Measurements from ENCODE around the gene TINAGL1.

Gene TINAGL1, protein sequence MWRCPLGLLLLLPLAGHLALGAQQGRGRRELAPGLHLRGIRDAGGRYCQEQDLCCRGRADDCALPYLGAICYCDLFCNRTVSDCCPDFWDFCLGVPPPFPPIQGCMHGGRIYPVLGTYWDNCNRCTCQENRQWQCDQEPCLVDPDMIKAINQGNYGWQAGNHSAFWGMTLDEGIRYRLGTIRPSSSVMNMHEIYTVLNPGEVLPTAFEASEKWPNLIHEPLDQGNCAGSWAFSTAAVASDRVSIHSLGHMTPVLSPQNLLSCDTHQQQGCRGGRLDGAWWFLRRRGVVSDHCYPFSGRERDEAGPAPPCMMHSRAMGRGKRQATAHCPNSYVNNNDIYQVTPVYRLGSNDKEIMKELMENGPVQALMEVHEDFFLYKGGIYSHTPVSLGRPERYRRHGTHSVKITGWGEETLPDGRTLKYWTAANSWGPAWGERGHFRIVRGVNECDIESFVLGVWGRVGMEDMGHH

DNA sequence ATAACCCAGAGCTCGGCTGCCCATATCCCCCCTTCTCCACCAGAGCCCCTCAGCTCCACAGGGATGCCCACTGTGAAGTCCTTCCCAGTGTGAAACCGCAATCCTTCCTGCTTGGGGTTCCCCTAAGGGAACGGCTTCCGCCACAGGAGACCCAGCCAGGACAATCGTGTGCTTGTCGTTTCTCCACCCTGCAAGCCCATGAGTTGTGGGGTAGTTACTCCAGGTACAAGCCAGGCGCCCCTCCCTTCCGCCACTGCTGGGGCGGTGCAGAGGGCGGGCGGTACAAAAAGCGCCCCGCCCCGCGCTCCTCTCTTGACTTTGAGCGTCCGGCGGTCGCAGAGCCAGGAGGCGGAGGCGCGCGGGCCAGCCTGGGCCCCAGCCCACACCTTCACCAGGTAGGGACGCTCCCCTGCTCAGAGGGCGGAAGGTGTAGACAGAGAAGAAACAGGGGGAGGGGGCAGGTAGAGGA, at the start of gene TINAGL1:
Gene TINAGL1, plus strand, starts transcription at position 315 of the 469 bp plus-strand sequence. CDS start 634 bp downstream, outside the sequence.
- no peak for DNase-seq

GRCh38 chr1:31529999-31530684, 46.2 kb upstream of the TINAGL1 start:
- DNase-seq, result no peak

- peak; percentile 79 for DNase-seq
Observed at GRCh38 chr1:31531177-31531999, 44.9 kb upstream of the TINAGL1 start.

GRCh38 chr1:31532173-31532572, 44.1 kb upstream of the TINAGL1 start:
- no peak for DNase-seq

GRCh38 chr1:31535561-31535960, 40.8 kb upstream of the TINAGL1 start:
- no peak for DNase-seq

DNA sequence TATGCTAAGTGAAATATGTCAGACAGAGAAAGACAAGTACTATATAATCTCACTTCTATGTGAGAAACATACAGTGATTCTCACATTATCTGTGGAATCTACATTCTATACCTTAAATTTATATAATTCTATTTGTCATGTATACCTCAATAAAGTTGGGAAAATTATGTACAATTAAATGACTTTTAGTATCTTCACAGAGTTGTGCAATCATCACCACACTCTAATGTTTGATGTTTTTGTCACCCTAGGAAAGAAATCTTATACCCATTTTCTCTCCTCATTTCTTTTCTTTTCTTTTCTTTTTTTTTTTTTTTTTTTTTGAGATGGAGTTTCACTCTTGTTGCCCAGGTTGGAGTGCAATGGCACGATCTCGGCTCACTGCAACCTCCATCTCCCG, 37.0 kb upstream of the TINAGL1 start:
- DNase-seq, result no peak

- no peak for DNase-seq
Observed at GRCh38 chr1:31541194-31541593, 35.1 kb upstream of the TINAGL1 start.

DNA sequence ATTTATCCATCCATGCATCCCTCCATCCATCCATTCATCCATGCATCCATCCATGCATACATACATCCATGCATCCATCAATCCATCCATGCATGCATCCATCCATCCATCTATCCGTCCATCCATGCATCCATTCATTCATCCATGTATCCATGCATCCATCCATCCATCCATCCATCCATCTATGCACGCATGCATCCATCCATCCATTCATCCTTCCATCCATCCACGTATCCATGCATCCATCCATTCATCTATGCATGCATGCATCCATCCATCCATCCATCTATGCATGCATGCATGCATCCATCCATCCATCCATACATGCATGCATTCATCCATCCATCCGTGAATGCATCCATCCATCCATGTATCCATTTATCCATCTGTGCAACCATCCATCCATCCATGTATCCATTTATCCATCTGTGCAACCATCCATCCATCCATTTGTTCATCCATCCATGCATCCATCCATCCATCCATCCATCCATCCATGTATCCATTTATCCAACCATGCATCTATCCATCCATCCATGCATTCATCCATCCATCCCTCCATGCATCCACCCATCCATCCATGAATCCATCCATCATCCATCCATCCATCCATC, 30.3 kb upstream of the TINAGL1 start:
- no peak for DNase-seq

- no peak for DNase-seq
Observed at GRCh38 chr1:31548534-31548906, 27.8 kb upstream of the TINAGL1 start.

DNA sequence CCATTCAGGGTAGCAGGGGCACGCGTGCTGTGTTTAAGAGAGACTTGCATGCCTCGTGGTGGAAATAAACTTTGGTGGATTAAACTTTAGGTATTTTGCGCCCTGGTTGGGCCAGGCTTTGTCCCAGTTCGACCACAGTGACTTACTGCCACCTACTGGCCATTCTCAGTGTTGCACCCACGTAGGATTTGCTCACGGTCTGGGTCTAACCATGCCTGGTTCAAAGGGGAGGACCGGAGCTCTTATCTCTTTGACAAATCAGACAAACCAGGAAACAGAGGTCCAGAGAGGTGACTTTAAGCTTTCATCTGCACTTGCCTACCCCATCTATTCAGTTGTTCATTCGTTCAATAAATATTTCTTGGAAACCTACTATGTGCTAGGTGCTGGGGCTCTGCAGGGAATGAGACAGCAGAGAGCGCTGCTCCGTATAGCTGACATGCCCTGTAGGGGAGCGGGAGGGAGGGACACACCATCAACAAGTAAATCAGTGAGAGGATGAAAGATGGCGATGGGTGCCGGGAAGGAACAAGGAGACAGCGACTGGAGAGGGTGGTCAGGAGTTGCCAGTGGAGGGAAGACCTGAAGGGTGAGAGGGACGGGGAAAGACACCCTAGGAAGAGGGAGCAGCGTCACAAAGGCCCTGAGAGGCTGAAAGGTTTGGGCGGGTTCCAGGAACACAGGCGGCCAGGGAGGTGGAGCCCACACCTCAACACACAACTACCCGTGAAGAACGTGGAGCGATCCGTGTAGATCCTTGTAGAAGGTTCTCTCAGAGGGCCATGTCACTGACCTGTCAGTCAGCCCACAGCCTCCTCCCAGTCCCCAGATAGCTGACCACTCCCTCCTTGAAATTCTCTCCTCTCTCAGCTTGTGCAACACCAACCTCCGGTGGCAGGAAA, 27.2 kb upstream of the TINAGL1 start:
- DNase-seq, result peak; percentile 95

DNA sequence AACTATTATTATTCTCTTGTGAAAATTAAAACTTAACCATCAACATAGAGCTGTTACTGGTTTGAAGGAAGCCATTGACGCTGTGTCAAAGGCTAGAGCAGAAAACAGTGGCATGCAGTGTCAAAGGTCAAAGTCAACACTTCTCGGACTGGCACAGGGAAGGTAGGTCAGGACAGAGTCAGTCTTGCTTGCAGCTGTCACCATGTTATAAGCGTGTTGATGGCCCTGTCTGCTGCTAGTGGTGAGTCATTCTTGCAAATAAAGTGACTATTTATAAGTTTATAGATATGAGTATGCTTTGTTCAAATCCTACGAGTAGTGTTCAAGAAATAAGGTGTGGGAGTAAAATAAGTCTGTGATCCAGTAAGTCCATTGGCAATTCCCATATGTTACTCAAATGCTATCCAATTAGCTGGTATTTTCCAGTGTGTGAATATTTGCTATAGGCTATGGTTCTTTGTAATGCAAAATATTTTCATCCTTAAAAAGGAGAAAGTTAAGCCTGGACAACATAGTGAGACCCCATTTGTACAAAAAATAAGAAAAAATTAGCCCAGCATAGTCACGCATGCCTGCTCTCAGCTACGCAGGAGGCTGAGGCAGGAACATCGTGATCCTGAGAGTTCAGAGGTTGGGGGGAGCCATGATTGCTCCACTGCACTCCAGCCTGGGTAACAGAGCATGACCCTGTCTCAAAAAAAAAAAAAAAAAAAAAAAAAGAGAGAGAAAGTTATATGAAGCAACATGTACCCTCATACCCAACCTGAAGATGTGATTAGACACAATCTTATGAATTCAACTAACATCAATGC, 26.3 kb upstream of the TINAGL1 start:
- DNase-seq, result peak; percentile 60

- no peak for DNase-seq
Observed at GRCh38 chr1:31551208-31551607, 25.1 kb upstream of the TINAGL1 start.

GRCh38 chr1:31552489-31552888, 23.8 kb upstream of the TINAGL1 start:
- no peak for DNase-seq

- no peak for DNase-seq
Observed at GRCh38 chr1:31556481-31557006, 19.8 kb upstream of the TINAGL1 start.

GRCh38 chr1:31559715-31560114, 16.6 kb upstream of the TINAGL1 start:
- DNase-seq, result no peak

DNA sequence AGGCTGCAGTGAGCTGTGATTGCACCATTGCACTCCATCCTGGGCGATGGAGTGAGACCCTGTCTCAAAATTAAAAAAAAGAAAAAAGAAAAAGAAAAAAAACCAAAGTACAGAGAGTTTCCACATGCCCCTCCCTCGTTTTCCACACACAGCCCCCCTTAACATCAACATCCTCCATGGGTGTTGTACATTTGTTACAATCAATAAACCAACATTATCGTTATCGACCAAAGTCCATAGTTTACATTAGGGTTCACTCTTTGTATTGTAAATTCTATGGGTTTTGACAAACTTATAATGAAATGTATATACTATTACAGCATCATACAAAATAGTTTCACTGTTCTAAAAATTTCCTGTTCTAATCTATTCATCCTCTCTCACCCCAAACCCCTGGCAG, 15.9 kb upstream of the TINAGL1 start:
- DNase-seq, result no peak

DNA sequence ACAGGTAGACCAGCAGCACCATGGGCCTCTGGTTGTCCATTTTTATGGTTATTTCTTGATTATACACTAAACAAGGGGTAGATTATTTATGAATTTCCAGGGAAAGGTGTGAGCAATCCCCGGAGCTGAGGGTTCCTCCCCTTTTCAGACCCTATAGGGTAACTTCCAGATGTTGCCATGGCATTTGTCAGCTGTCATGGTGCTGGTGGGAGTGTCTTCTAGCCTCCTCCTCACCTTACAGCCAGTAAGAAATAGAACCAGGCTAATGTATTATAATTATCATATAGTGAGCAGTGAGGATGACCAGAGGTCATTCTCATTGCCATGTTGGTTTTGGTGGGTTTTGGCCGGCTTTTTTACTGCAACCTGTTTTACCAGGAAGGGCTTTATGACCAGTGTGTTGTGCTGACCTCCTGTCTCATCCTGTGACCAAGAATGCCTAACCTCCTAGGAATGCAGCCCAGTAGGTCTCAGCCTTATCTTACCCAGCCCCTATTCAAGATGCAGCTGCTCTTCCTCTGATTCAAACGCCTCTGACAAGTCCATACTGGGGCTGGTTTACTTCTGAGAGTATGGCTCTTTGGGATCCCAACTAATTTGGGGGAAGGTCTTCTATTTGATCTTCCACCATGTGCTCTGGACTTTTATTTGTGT, 13.5 kb upstream of the TINAGL1 start:
- DNase-seq, result no peak

GRCh38 chr1:31564606-31564989, 11.7 kb upstream of the TINAGL1 start:
- no peak for DNase-seq

DNA sequence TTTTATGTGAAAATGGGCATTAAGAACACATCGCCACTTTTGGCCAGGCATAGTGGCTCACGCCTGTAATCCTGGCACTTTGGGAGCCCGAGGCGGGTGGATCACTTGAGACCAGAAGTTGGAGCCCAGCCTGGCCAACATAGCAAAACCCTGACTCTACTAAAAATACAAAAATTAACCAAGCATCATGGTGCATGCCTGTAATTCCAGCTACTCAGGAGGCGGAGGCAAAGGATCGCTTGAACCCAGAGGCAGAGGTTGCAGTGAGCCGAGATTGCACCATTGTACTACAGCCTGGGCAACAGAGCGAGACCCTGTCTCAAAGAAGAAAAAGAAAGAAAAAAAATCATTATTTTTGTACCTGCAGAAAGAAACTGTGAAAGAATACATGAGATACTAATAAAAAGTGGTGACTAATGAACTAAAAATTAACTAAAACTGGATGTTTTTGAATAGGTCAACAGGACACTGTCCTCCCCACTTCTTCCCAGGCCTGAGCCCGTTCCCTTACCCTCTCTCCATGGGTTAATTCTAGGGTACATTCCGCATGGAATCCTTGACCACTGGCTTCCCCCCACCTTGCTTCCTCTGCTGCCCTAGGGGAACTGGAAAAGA, 8.3 kb upstream of the TINAGL1 start:
- no peak for DNase-seq
